ENCODE measurements around the gene DYNLT2. TPM values are rescaled to one million over a fixed set of nuclear protein-coding genes. Genes with fewer than 3 reads are reported as not detected.

DYNLT2 gene
- total RNA-seq, 1 donor from 2014 or later, result 1.6 TPM

GRCh38 chr6:169780571-169781091 lies 29.3 kb upstream of the DYNLT2 start:
- no peak for TF ChIP-seq CTCF (IDR thresholded peaks at IDR 0.05)
- Histone ChIP-seq H3K9me3 (no peaks in the 10 kb centered on the region), H3K4me3 (no peak overlapping the region), H3K4me1 (no peaks in the 10 kb centered on the region), H3K36me3 (peaks cover 42% of the 10 kb centered on the region), H3K27me3 (ENCODE audit: low read depth) (no peaks in the 10 kb centered on the region), H3K27ac (no peak overlapping the region)
- intact Hi-C loops (cut with DNase I), result no loop called here
- DNase-seq (no peak), ATAC-seq (no peak)

- H3K4me3 ChIP-seq, result no peak overlapping the region
- TF ChIP-seq CTCF (IDR thresholded peaks at IDR 0.05), result no peak
- no peaks in the 10 kb centered on the region for H3K9me3 ChIP-seq
- ATAC-seq, result no peak
- H3K4me1 ChIP-seq, result no peaks in the 10 kb centered on the region
- intact Hi-C loops (cut with DNase I), result no loop called here
- no peak for DNase-seq
- H3K27ac ChIP-seq, result no peak overlapping the region
- no peaks in the 10 kb centered on the region for H3K27me3 ChIP-seq (ENCODE audit: low read depth)
- peaks cover 48% of the 10 kb centered on the region for H3K36me3 ChIP-seq
Measured at GRCh38 chr6:169779896-169780295, 28.5 kb upstream of the DYNLT2 start.

- peaks cover 53% of the 10 kb centered on the region for H3K36me3 ChIP-seq
- no peak overlapping the region for H3K27ac ChIP-seq
- no peaks in the 10 kb centered on the region for H3K4me1 ChIP-seq
- intact Hi-C loops (cut with DNase I), result no loop called here
- H3K27me3 ChIP-seq (ENCODE audit: low read depth), result no peaks in the 10 kb centered on the region
- H3K4me3 ChIP-seq, result no peak overlapping the region
- no peaks in the 10 kb centered on the region for H3K9me3 ChIP-seq
- ATAC-seq (no peak), DNase-seq (no peak)
- TF ChIP-seq CTCF (IDR thresholded peaks at IDR 0.05), result no peak
Measured at GRCh38 chr6:169779092-169779815, 27.9 kb upstream of the DYNLT2 start.

GRCh38 chr6:169778646-169779045 lies 27.3 kb upstream of the DYNLT2 start:
- Histone ChIP-seq H3K27ac (no peak overlapping the region), H3K36me3 (peaks cover 57% of the 10 kb centered on the region), H3K9me3 (no peaks in the 10 kb centered on the region), H3K4me3 (no peak overlapping the region), H3K27me3 (ENCODE audit: low read depth) (no peaks in the 10 kb centered on the region), H3K4me1 (no peaks in the 10 kb centered on the region)
- TF ChIP-seq CTCF (IDR thresholded peaks at IDR 0.05), result no peak
- no peak for DNase-seq
- no peak for ATAC-seq
- intact Hi-C loops (cut with DNase I), result no loop called here

GRCh38 chr6:169777896-169778295 lies 26.5 kb upstream of the DYNLT2 start:
- H3K4me1 ChIP-seq, result no peaks in the 10 kb centered on the region
- no peaks in the 10 kb centered on the region for H3K9me3 ChIP-seq
- no peak for TF ChIP-seq CTCF (IDR thresholded peaks at IDR 0.05)
- H3K27ac ChIP-seq, result no peak overlapping the region
- no peak for ATAC-seq
- no peak overlapping the region for H3K4me3 ChIP-seq
- H3K36me3 ChIP-seq, result peaks cover 65% of the 10 kb centered on the region
- H3K27me3 ChIP-seq (ENCODE audit: low read depth), result no peaks in the 10 kb centered on the region
- no peak for DNase-seq
- intact Hi-C loops (cut with DNase I), result no loop called here

Measured in lower lobe of right lung (tissue), 2 donors.